H1 (cell line): ENCODE results near the gene ATP7B.

ENCODE experiments used
- CHD2 ChIP-seq: IDR thresholded peaks from 2 replicates; pipeline ENCODE4 v1.6.1; 2012; ENCODE audit warnings: low read length, improper control_type of control experiment
- JUND ChIP-seq: IDR thresholded peaks from 2 replicates; pipeline ENCODE4 v1.6.1; 2011; ENCODE audit warnings: mild to moderate bottlenecking, improper control_type of control experiment, low read length

GRCh38 chr13:52027832-52028231 is 16.6 kb upstream of the ATP7B start:
- no peak for TF ChIP-seq CHD2
- TF ChIP-seq JUND: no peak
